Omental fat pad (tissue), 4 donors: ENCODE data around the gene FAM219B. TPM values are rescaled to one million over a fixed set of nuclear protein-coding genes. Genes with fewer than 3 reads are reported as not detected.

ENCODE experiments used
- ATAC-seq: fragments of 150-250 bp; one replicate; pipeline ENCODE4 v1.9.1; 2016; ENCODE audit warnings: mild to moderate bottlenecking, moderate library complexity; ENCODE audit not compliant: low FRiP score
- DNase-seq: peaks from one replicate; pipeline ENCODE4 v3.0.0-alpha.2; 2019; ENCODE audit warnings: low spot score
- total RNA-seq, 4 donors: library from RNA; depleted of rRNA; stranded (reverse); fragments of >200 nt; gene quantifications; one replicate each; pipeline ENCODE4 v1.1.0, GENCODE V29; 2016
- TF ChIP-seq, protein P1 (sequence below), 3 donors: fragments of 450-650 bp; IDR thresholded peaks; one replicate each; pipeline ENCODE4 v1.5.1; 2016 to 2017; ENCODE audit warnings: antibody characterized with exemption in 3 of 3, mild to moderate bottlenecking in 3 of 3, moderate library complexity in 2 of 3

The FAM219B gene
- total RNA-seq, 4 donors from 2014 or later, result 45.0 to 89.9 (median 59.8) TPM

DNA sequence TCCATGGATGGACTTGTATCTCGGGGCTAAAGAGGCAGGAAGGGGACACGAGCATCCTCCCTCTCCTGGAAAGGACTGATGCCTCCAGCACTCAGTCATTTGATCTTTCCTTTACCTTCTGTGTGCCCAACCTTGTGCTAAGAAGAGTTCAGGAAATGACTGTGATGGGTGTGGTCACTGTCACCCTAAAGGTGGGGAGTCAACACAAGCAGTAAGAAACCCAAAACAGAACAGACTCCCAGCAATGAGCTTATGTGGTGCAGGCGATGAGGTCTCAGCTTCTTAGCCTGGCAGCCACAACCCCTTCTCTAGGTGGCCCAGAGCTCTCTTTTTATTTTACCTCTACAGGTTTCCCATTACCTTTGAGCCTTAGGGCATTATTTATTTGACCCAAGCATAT, 13.0 kb downstream of the FAM219B start:
- TF ChIP-seq, protein P1, sequence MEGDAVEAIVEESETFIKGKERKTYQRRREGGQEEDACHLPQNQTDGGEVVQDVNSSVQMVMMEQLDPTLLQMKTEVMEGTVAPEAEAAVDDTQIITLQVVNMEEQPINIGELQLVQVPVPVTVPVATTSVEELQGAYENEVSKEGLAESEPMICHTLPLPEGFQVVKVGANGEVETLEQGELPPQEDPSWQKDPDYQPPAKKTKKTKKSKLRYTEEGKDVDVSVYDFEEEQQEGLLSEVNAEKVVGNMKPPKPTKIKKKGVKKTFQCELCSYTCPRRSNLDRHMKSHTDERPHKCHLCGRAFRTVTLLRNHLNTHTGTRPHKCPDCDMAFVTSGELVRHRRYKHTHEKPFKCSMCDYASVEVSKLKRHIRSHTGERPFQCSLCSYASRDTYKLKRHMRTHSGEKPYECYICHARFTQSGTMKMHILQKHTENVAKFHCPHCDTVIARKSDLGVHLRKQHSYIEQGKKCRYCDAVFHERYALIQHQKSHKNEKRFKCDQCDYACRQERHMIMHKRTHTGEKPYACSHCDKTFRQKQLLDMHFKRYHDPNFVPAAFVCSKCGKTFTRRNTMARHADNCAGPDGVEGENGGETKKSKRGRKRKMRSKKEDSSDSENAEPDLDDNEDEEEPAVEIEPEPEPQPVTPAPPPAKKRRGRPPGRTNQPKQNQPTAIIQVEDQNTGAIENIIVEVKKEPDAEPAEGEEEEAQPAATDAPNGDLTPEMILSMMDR (IDR thresholded peaks at IDR 0.05), result no peak
- ATAC-seq (no peak), DNase-seq (no peak)

DNA sequence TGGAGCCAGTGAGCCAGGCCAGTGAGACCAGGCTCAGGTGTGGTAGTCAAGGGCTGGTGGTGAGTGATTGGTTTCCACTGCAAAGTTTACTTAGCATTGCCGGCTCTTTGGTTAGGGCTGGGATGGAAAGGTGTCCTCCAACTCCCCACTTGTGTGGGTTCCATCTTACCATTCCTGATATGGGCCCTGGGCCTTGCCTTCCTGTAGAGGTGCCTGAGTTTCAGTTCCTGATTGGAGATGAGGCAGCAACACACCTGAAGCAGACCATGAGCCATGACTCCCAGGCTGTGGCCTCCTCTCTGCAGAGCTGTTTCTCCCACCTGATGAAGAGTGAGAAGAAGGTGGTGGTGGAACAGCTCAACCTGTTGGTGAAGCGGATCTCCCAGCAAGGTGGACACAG, 13.7 kb downstream of the FAM219B start:
- DNase-seq, result no peak
- no peak for ATAC-seq
- TF ChIP-seq, protein P1 (IDR thresholded peaks at IDR 0.05), result no peak

DNA sequence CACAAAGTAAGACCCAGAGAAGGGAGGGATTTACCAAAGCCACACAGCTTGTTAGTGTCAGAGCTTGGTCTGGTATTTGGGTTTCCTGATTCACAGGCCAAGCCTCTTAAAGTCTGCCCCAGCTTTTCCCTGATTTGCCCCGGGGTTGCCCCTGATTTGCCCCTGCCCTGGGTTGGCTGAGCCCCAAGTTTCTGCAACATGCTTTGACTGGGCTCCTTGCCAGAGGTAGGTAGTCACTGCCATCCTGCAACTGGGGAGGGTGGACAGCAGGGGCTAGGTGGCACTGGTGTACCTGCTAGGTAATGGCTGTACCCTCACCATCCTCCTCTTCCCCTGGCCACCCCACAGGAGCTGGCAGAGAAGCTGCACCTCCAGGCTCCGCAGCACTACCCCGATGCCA, 14.3 kb downstream of the FAM219B start:
- DNase-seq (no peak), ATAC-seq (no peak)
- TF ChIP-seq, protein P1 (IDR thresholded peaks at IDR 0.05), result no peak

DNA sequence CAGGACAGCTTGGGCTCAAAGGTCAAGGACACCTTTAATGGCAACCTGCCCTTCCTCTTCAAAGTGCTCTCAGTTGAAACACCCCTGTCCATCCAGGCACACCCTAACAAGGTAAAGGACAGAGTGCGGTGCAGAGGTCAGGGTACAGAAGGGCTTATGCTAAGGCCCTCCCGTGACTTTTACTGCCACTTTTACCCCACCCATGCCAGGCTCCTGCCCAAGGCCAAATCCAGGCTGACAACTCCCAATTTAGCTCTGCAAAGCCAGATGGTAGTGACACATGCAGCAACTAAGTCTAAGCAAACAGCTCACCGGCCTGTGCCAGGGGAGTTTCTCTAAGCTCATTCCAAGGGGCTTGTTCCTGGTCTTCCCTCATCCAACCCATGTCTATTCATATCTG, 15.2 kb downstream of the FAM219B start:
- no peak for DNase-seq
- TF ChIP-seq, protein P1 (IDR thresholded peaks at IDR 0.05), result no peak
- no peak for ATAC-seq

DNA sequence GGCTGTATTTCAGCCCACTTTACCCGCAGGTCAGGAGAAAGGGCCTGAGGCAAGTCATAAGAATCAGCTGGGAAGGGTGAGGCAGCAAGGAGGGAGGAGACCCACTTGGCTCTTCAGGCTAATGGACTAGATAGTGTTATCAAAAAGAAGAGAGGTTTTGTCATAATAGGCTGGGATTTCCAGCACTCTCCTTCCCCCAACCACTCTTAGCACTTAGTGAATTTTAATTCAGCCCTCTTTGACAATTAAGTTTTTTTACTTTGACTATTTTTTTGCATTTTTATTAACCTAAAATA, 16.0 kb downstream of the FAM219B start:
- TF ChIP-seq, protein P1 (IDR thresholded peaks at IDR 0.05), result no peak
- ATAC-seq (peak; percentile 36), DNase-seq (no peak)

DNA sequence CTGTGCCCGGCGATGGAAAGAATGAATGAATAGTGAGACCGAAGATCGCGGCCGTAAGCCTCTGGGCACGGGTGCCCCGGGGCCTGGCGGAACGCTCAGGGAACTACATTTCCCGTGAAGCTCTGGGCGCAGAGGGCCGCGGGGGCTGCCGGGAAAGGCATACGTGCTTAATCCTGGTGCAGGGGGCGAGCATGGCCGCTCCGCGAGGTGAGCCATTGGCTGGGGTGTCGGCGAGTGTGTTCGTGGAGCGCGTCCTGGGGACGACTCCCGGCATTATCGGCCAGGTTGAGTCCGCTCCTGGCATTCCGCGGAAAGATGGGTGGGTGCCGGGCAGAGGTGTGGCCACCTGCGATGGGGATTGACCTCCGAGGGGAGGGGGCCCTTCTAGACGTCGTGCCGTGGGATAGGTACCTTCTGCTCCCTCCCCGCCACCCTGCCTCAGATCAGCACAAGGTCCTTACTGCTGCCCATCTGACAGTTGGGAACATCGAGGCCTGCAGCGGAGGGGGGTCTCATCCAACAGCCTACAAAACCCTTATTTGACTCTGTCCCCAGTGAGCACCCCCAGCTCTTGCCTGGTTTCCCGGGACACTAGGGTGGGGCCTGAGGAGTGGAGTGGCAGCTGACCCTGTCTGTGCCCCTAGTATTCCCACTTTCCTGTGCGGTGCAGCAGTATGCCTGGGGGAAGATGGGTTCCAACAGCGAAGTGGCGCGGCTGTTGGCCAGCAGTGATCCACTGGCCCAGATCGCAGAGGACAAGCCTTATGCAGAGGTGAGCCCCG, 16.6 kb downstream of the FAM219B start, which contains the start of gene MPI:
Gene MPI (plus strand): TSS at position 160 of the 782 bp plus-strand sequence. CDS start 32 bp downstream, at position 192.
- ATAC-seq, result peak; percentile 96
- DNase-seq, result peak; percentile 56
- TF ChIP-seq, protein P1 (IDR thresholded peaks at IDR 0.05), result no peak

DNA sequence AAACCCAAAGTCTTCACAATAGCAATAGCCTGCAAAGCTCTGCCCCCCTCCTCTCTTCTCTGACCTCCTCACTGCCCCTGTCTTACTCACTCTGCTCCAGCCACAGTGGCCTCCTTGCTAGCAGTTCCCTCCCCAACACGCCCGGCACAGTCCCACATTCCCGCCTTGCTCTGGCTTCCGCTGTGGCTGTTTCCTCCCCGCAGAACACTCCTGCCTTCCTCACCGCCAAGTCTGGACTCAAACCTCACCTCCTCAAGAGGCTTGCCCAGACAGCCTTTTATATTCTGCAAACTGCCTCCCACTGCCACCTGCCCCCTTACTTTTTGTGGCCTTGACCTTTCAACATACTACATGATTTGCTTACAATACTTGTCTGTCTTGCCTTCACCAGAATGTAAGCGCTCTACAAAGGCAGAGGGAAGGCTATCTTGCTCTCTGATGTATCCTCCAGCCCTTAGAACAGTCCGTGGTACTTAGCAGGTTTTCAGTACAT, 17.2 kb downstream of the FAM219B start:
- TF ChIP-seq, protein P1 (IDR thresholded peaks at IDR 0.05), result no peak
- DNase-seq, result no peak
- no peak for ATAC-seq
